Activated CD8-positive, alpha-beta memory T cell treated with anti-CD3 and anti-CD28 coated beads for 24 hours (primary cell): ENCODE data around the gene CEP97.
"Not testable (repeated sequence)": the region's sequence is repeated elsewhere in the genome, so short reads cannot be mapped to it uniquely, and the experiment has no call there.

Source experiments
- DNase-seq: peaks from one replicate; pipeline ENCODE4 v3.0.0-alpha.2; 2020

The CEP97 gene

GRCh38 chr3:101704639-101705038 is 19.8 kb upstream of the CEP97 start:
- DNase-seq: not testable (repeated sequence)

DNA sequence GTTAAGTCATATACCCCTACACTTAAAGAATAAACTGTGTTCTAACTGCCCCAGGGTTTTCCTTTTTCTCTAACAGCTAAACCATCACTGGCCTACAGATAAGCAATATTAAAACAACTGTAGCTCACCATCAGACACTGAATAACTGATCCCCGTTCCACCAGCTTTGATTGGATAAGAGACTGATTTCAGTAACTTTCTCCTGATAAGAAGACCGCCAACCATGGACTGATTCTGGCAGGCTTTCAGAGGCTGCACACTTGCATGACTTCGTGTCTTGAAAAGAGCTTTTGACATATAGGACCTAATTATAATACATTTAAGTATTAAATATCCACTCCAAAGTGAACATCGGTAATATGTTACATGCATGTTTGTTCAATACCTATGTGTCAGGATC is 15.3 kb upstream of the CEP97 start:
- DNase-seq: no peak

DNA sequence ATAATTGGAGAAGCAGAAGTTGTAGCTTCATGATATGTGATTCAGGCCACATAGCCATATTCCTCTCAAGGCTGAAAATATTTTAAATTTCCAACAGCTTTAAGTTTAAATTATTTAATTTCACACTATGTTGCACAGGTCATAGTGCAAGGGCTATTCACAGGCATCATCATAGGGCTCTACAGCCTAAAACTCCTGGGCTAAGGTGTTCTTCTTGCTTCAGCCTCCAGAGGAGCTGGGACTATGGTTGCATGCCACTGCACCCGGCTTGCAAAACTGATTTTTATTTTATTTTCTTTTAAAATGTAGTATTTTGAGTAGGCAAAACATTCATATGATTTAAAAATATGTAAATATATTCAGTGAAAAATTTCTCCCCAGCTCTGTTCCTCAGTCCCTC is 6.0 kb upstream of the CEP97 start:
- no peak for DNase-seq

- no peak for DNase-seq
Observed at GRCh38 chr3:101719604-101720185, 4.7 kb upstream of the CEP97 start.

GRCh38 chr3:101720851-101721840 is 3.3 kb upstream of the CEP97 start:
- DNase-seq: no peak

GRCh38 chr3:101722394-101723173 is 1.8 kb upstream of the CEP97 start:
- DNase-seq: no peak

GRCh38 chr3:101725194-101725889 is 928 bp downstream of the CEP97 start:
- peak; percentile 59 for DNase-seq

DNA sequence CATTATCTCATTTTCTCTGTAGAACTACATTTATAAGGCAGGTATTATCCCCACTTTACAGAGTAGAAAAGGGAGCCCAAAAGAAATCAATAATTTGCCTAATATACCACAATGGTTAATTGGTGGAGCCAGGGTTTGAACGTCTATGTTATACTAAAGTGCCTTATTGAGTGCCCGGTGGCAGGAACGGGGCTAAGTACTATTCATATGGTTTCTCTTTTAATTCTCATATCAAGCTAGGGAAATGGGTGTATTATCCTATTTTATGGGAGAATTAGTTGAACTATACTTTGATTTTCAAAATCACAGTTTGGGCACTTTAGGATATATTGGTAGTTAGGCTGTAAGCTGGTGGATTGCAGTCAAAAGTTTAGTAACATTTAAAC is 1.5 kb downstream of the CEP97 start:
- DNase-seq: no peak

- no peak for DNase-seq
Observed at GRCh38 chr3:101729586-101729985, 5.2 kb downstream of the CEP97 start.

DNA sequence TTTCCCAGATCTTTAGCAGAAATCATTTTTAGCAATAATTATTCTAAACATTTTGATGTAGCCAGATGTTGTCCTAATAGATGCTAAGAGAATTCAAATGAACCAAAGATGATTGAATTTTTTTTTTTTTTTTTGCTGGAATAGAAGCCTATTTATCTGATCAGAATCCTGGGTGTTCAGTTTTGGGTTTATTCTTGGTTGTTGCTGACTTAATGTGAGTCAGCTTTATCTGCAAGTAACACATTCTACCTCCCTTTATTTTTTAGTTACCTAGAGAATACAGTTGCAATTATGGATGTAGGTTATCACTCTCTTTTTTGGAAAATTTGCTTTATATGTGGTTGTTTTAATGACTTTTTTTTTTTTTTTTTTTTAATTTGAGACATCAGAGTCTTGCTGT is 6.4 kb downstream of the CEP97 start:
- DNase-seq: no peak

DNA sequence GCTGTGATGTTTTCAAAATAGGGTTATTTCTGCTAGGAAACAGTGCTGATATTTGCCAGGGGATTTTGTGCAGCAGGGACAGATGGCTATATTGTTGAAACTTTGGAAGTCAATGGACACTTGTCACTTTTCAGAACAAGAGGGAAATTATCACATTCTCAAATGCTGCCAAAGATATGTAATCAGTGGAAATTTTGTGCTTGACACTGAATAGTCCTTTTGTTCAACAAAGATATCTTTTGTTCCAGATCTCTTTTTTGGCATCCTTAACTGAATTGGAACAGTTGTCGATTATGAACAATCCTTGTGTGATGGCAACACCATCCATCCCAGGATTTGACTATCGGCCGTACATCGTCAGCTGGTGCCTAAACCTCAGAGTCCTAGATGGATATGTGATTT is 7.8 kb downstream of the CEP97 start:
- DNase-seq: no peak

DNA sequence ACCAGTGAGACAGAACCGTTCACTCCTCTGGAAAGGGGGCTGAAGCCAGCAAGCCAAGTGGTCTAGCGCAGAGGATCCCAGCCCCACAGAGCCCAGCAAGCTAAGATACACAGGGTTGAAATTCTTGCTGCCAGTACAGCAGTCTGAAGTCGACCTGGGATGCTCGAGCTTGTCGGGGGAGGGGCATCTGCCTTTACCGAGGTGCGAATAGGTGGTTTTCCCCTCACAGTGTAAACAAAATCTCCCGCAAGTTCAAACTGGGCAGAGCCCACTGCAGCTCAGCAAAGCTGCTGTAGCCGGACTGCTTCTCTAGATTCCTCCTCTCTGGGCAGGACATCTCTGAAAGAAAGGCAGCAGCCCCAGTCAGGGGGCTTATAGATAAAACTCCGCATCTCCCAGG is 11.4 kb downstream of the CEP97 start:
- DNase-seq: no peak

DNA sequence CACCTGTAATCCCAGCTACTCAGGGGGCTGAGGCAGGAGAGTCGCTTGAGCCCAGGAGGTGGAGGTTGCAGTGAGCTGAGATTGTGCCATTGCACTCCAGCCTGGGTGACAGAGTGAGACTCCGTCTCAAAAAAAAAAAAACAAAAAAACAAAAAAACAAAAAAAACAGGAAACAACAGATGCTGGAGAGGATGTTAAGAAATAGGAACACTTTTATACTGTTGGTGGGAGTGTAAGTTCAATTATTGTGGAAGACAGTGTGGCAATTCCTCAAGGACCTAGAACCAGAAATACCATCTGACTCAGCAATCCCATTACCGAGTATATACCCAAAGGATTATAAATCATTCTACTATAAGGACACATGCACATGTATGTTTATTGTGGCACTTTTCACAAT is 17.5 kb downstream of the CEP97 start:
- DNase-seq: not testable (repeated sequence)

DNA sequence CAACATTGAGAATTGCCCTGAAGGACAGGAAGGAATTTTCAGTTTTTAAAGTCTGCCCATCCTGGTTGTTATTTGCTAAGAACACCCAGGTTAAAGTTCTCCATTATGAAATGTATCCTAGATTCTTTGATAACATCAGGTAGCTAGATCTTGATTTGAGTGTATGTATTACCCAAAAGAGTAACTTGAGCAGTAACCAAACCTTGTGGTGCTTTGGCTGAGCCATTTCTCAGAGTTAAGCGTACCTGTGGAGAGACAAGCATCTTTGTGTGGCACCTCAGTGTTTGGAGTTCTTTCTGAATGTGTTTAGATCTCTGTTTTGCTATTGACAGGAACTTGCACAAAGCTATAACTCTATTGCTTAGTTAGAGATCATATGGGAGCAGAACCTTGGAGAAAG is 20.4 kb downstream of the CEP97 start:
- DNase-seq: no peak

GRCh38 chr3:101745934-101746333 is 21.5 kb downstream of the CEP97 start:
- DNase-seq: not testable (repeated sequence)

GRCh38 chr3:101753386-101754113 is 29.1 kb downstream of the CEP97 start:
- not testable (repeated sequence) for DNase-seq

- no peak for DNase-seq
Observed at GRCh38 chr3:101758224-101758623, 33.8 kb downstream of the CEP97 start.

GRCh38 chr3:101762041-101762646 is 37.7 kb downstream of the CEP97 start:
- DNase-seq: no peak

- DNase-seq: not testable (repeated sequence)
Observed at GRCh38 chr3:101777745-101778281, 53.4 kb downstream of the CEP97 start.

DNA sequence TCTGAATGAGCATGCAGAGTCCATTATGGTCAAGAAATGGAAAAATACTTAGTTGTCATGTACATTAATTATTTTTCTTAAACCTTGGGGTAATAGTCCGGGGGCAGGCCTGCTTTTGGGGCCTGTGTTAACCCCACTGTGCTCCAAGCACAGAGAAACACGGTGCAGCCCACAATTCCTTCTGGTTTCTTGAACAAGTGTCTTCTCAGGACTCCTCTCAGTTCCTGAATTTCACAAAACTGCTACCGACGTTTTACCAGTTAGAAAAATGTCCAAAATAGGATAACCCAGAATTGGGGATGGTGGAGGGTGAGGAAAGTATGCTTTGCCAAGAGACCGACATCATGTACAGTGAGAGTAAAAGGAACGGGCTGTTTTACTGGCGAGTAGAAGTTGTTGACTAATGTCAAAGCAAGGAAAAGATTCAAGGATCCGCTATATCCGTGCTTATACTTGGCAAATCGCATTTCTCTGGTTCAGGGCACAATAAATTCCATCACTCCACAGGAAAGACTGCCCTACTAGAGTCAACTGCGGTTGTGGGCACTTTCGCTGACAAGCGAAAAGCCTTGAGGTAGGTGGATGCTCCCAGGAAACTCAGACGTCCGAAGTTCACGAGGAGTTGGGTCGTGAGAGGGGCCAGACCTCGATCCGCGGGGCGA is 54.1 kb downstream of the CEP97 start:
- no peak for DNase-seq
